ENCODE results near the gene ARPP21.

ARPP21 gene

GRCh38 chr3:35644451-35644850 lies 5.1 kb downstream of the ARPP21 start:
- TF ChIP-seq, protein P1, sequence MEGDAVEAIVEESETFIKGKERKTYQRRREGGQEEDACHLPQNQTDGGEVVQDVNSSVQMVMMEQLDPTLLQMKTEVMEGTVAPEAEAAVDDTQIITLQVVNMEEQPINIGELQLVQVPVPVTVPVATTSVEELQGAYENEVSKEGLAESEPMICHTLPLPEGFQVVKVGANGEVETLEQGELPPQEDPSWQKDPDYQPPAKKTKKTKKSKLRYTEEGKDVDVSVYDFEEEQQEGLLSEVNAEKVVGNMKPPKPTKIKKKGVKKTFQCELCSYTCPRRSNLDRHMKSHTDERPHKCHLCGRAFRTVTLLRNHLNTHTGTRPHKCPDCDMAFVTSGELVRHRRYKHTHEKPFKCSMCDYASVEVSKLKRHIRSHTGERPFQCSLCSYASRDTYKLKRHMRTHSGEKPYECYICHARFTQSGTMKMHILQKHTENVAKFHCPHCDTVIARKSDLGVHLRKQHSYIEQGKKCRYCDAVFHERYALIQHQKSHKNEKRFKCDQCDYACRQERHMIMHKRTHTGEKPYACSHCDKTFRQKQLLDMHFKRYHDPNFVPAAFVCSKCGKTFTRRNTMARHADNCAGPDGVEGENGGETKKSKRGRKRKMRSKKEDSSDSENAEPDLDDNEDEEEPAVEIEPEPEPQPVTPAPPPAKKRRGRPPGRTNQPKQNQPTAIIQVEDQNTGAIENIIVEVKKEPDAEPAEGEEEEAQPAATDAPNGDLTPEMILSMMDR (IDR thresholded peaks at IDR 0.05): no peak
- Histone ChIP-seq H3K4me1 (ENCODE audit: control insufficient read depth in 1 of 2, insufficient read depth in 1 of 2, low read depth in 1 of 2, low read length in 1 of 2) (peaks cover 0 to 3% of the 10 kb centered on the region in 2 experiments), H3K9me3 (no peaks in the 10 kb centered on the region), H3K36me3 (no peaks in the 10 kb centered on the region), H3K27ac (no peak overlapping the region), H3K27me3 (peaks cover 40% of the 10 kb centered on the region), H3K4me3 (ENCODE audit: low read depth in 1 of 2, low read length in 1 of 2) (no peak overlapping the region)

DNA sequence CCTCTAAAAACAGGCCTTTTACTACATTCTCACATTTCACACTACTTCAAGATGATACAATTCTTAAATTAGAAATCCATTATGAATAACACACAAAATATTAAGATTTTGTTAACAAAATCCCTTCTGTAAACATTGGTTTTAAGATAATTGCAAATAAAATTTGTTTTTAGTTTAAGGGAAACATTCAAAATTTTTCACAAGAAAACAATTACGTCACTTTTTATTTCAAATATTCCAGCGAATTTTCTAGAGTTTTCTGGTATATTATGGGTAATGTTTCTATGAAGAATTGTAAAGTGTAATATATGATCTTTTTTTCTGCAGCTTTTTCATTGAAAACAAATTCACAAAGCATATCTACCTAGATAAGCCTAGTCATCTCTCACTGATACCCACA lies 5.9 kb downstream of the ARPP21 start:
- Histone ChIP-seq H3K9me3 (no peaks in the 10 kb centered on the region), H3K27ac (no peak overlapping the region), H3K36me3 (no peaks in the 10 kb centered on the region), H3K4me3 (ENCODE audit: low read depth in 1 of 2, low read length in 1 of 2) (no peak overlapping the region), H3K4me1 (ENCODE audit: control insufficient read depth in 1 of 2, insufficient read depth in 1 of 2, low read depth in 1 of 2, low read length in 1 of 2) (no peaks in the 10 kb centered on the region), H3K27me3 (peaks cover 33% of the 10 kb centered on the region)
- TF ChIP-seq, protein P1 (IDR thresholded peaks at IDR 0.05): no peak

DNA sequence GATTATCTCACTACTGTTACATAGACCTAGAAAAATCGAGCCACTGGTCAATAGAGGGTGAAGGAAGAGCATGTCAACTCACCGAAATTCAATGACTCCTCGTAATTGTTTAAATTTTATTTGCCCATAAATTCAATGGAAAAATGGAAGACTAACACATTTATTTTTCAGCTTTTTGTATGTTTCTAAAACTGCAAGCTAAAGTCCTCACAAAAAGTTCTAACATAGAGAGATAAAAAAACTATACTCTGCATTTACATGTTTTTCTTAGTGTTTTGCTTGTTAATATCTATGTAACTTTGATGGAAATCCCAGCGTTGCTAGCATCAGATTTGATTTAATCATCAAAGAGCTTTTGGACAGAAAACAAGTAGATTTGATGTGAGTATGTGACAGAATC lies 6.8 kb downstream of the ARPP21 start:
- TF ChIP-seq, protein P1 (IDR thresholded peaks at IDR 0.05): no peak
- no peak overlapping the region for H3K27ac ChIP-seq
- H3K4me3 ChIP-seq (ENCODE audit: low read depth in 1 of 2, low read length in 1 of 2): no peak overlapping the region
- no peaks in the 10 kb centered on the region for H3K9me3 ChIP-seq
- H3K4me1 ChIP-seq (ENCODE audit: control insufficient read depth in 1 of 2, insufficient read depth in 1 of 2, low read depth in 1 of 2, low read length in 1 of 2): no peaks in the 10 kb centered on the region
- peaks cover 24% of the 10 kb centered on the region for H3K27me3 ChIP-seq
- H3K36me3 ChIP-seq: no peaks in the 10 kb centered on the region

DNA sequence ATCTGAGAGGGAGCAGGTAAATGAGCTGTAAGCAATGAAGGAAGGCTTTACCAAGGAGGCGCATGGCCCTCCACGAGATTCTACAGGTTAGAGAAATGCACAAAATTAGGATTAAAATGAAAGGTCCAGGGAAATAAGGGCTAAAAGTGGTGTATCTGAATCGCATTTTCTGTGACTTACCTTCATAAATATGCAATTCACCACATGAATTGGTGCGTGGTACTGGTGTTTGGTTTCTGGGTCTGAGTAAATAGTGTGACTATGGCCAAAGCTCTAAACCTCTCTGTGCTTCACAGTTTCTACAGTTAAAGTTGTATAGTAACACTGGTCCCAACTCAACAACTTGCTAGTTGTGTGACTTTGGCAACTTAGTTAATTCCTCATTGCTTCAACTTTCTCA lies 8.1 kb downstream of the ARPP21 start:
- TF ChIP-seq, protein P1 (IDR thresholded peaks at IDR 0.05): no peak
- Histone ChIP-seq H3K36me3 (no peaks in the 10 kb centered on the region), H3K9me3 (no peaks in the 10 kb centered on the region), H3K4me3 (ENCODE audit: low read depth in 1 of 2, low read length in 1 of 2) (no peak overlapping the region), H3K4me1 (ENCODE audit: control insufficient read depth in 1 of 2, insufficient read depth in 1 of 2, low read depth in 1 of 2, low read length in 1 of 2) (no peaks in the 10 kb centered on the region), H3K27ac (no peak overlapping the region), H3K27me3 (peaks cover 10% of the 10 kb centered on the region)

DNA sequence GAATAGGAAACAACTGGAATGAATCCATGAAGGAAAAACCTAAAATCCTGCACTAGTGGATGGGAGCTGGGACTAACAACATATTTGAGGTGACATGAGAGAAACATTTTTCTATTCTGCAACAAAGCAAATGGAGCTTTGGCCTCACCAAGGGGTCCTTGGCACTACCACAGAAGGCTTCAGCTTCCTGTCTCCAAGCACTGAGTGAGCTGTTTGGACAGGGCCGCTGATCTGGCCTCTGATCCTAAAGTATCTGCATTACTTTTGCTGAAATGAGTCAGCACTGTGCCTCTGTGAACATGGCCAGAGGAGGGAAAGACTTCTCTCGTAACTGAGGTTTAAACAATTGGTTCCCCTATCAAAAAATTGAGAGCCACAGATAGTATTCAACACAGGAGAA lies 9.0 kb downstream of the ARPP21 start:
- Histone ChIP-seq H3K27me3 (peaks cover 1% of the 10 kb centered on the region), H3K36me3 (no peaks in the 10 kb centered on the region), H3K4me3 (ENCODE audit: low read depth in 1 of 2, low read length in 1 of 2) (no peak overlapping the region), H3K9me3 (no peaks in the 10 kb centered on the region), H3K27ac (no peak overlapping the region), H3K4me1 (ENCODE audit: control insufficient read depth in 1 of 2, insufficient read depth in 1 of 2, low read depth in 1 of 2, low read length in 1 of 2) (no peaks in the 10 kb centered on the region)
- TF ChIP-seq, protein P1 (IDR thresholded peaks at IDR 0.05): no peak

- H3K4me1 ChIP-seq (ENCODE audit: control insufficient read depth in 1 of 2, insufficient read depth in 1 of 2, low read depth in 1 of 2, low read length in 1 of 2): no peaks in the 10 kb centered on the region
- H3K9me3 ChIP-seq: no peaks in the 10 kb centered on the region
- TF ChIP-seq, protein P1 (IDR thresholded peaks at IDR 0.05): no peak
- no peak overlapping the region for H3K4me3 ChIP-seq (ENCODE audit: low read depth in 1 of 2, low read length in 1 of 2)
- H3K27ac ChIP-seq: no peak overlapping the region
- H3K27me3 ChIP-seq: no peaks in the 10 kb centered on the region
- H3K36me3 ChIP-seq: no peaks in the 10 kb centered on the region
Observed at GRCh38 chr3:35649405-35649804, 10.1 kb downstream of the ARPP21 start.

Measured in neutrophil (primary cell).